ENCODE results near the gene PLXDC1. TPM values are rescaled to one million over a fixed set of nuclear protein-coding genes. Genes with fewer than 3 reads are reported as not detected.

The PLXDC1 gene
- total and polyA plus RNA-seq, 10 donors: 2.9 to 11.2 (median 4.5) TPM

- Histone ChIP-seq H3K4me3 (peak overlapping the region in 1 of 8 donors; percentile 28), H3K27me3 (replicated peaks in 1 of 7) (no peaks in the 10 kb centered on the region), H3K9me3 (no peaks in the 10 kb centered on the region), H3K27ac (peak overlapping the region in 4 of 8 donors; percentile 1 to 53 (median 28)), H3K4me1 (peaks cover 0 to 26% (median 14%) of the 10 kb centered on the region in 6 donors), H3K36me3 (no peaks in the 10 kb centered on the region)
- WGBS, 5 donors: 60 to 83% (median 75%) methylated on average over 5 of the region's 5 CpGs
- no peak for DNase-seq
- TF ChIP-seq POLR2AphosphoS5 (IDR thresholded peaks at IDR 0.05) (no peak), POLR2A (IDR thresholded peaks at IDR 0.05) (no peak)
- TF ChIP-seq, protein P1, sequence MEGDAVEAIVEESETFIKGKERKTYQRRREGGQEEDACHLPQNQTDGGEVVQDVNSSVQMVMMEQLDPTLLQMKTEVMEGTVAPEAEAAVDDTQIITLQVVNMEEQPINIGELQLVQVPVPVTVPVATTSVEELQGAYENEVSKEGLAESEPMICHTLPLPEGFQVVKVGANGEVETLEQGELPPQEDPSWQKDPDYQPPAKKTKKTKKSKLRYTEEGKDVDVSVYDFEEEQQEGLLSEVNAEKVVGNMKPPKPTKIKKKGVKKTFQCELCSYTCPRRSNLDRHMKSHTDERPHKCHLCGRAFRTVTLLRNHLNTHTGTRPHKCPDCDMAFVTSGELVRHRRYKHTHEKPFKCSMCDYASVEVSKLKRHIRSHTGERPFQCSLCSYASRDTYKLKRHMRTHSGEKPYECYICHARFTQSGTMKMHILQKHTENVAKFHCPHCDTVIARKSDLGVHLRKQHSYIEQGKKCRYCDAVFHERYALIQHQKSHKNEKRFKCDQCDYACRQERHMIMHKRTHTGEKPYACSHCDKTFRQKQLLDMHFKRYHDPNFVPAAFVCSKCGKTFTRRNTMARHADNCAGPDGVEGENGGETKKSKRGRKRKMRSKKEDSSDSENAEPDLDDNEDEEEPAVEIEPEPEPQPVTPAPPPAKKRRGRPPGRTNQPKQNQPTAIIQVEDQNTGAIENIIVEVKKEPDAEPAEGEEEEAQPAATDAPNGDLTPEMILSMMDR (IDR thresholded peaks at IDR 0.05 in 8 of 11, conservative IDR thresholded peaks at IDR 0.05 in 3 of 11): no peak
- intact Hi-C loops (cut with DNase I; ENCODE audit: low total_unique reads): no loop called here
Observed at GRCh38 chr17:39118674-39119419, 32.6 kb downstream of the PLXDC1 start.

DNA sequence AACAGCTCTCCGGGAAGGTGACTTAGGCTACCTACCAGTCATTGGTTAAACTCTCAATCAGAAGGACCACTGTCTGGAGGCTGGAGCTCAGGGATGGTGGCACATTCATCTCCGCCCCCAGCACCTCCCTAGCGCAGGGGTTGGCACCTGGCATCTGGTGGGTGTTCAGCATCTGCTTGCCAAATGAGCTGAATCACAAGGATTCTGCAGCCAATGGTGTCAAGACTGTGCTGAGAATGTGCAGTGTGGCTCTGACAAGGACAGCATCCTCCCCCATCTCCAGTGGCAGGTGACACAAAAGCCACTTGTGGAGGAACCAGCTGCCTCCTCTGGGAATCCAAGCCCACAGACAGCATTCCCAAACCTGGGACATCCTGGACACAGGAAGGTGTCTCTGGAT, 35.2 kb downstream of the PLXDC1 start:
- Histone ChIP-seq H3K27ac (no peak overlapping the region), H3K4me3 (no peak overlapping the region), H3K4me1 (peaks cover 0 to 26% (median 12%) of the 10 kb centered on the region in 6 donors), H3K27me3 (replicated peaks in 1 of 7) (no peaks in the 10 kb centered on the region), H3K9me3 (no peaks in the 10 kb centered on the region), H3K36me3 (no peaks in the 10 kb centered on the region)
- DNase-seq: no peak
- intact Hi-C loops (cut with DNase I; ENCODE audit: low total_unique reads): no loop called here
- no peak for TF ChIP-seq POLR2A (IDR thresholded peaks at IDR 0.05)
- TF ChIP-seq, protein P1 (IDR thresholded peaks at IDR 0.05 in 8 of 11, conservative IDR thresholded peaks at IDR 0.05 in 3 of 11): no peak
- TF ChIP-seq POLR2AphosphoS5 (IDR thresholded peaks at IDR 0.05): no peak
- 60 to 100% (median 84%) methylated on average over 3 of the region's 3 CpGs for WGBS, 5 donors

GRCh38 chr17:39115135-39115534, 36.3 kb downstream of the PLXDC1 start:
- no peak overlapping the region for H3K4me3 ChIP-seq
- H3K36me3 ChIP-seq: no peaks in the 10 kb centered on the region
- WGBS, 5 donors: 48 to 58% (median 53%) methylated on average over 3 to 5 of the region's 5 CpGs
- no peak for DNase-seq
- peaks cover 0 to 26% (median 12%) of the 10 kb centered on the region in 6 donors for H3K4me1 ChIP-seq
- H3K9me3 ChIP-seq: no peaks in the 10 kb centered on the region
- TF ChIP-seq POLR2AphosphoS5 (IDR thresholded peaks at IDR 0.05) (no peak), POLR2A (IDR thresholded peaks at IDR 0.05) (no peak)
- TF ChIP-seq, protein P1 (IDR thresholded peaks at IDR 0.05 in 8 of 11, conservative IDR thresholded peaks at IDR 0.05 in 3 of 11): no peak
- intact Hi-C loops (cut with DNase I; ENCODE audit: low total_unique reads): no loop called here
- H3K27me3 ChIP-seq (replicated peaks in 1 of 7): peaks cover 0 to 8% (median 0%) of the 10 kb centered on the region in 7 donors
- H3K27ac ChIP-seq: no peak overlapping the region

DNA sequence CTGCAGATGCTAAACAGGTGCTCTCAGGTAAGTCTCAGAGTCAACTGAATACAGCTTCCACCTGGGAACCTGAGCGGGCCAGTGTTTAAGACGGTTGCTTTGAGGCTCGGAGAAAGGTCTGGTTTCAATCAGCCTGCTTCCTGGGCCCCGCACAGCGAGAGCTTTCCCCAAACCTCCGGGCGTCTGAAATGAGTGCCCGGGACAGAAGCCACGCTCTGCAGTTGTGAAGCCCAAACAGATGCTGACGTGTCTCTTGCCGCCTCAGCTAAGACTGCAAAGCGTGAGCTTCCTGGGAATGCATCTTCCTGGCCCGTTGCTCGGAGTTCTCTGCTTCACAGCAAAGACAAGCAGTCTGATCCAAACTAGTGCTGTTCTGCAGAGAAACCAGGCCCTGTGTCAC, 36.7 kb downstream of the PLXDC1 start:
- no peak overlapping the region for H3K27ac ChIP-seq
- TF ChIP-seq, protein P1 (IDR thresholded peaks at IDR 0.05 in 8 of 11, conservative IDR thresholded peaks at IDR 0.05 in 3 of 11): no peak
- TF ChIP-seq POLR2AphosphoS5 (IDR thresholded peaks at IDR 0.05): no peak

More for the DNA sequence above, 36.7 kb downstream of the PLXDC1 start:
- Histone ChIP-seq H3K36me3 (no peaks in the 10 kb centered on the region), H3K27me3 (replicated peaks in 1 of 7) (peaks cover 0 to 8% (median 0%) of the 10 kb centered on the region in 7 donors), H3K9me3 (no peaks in the 10 kb centered on the region), H3K4me1 (peaks cover 0 to 22% (median 12%) of the 10 kb centered on the region in 6 donors), H3K4me3 (no peak overlapping the region)
- intact Hi-C loops (cut with DNase I; ENCODE audit: low total_unique reads): no loop called here
- WGBS, 5 donors: 88 to 92% (median 91%) methylated on average over 4 to 14 of the region's 14 CpGs
- no peak for DNase-seq
